ENCODE results near the gene KLHL18.

The KLHL18 gene

DNA sequence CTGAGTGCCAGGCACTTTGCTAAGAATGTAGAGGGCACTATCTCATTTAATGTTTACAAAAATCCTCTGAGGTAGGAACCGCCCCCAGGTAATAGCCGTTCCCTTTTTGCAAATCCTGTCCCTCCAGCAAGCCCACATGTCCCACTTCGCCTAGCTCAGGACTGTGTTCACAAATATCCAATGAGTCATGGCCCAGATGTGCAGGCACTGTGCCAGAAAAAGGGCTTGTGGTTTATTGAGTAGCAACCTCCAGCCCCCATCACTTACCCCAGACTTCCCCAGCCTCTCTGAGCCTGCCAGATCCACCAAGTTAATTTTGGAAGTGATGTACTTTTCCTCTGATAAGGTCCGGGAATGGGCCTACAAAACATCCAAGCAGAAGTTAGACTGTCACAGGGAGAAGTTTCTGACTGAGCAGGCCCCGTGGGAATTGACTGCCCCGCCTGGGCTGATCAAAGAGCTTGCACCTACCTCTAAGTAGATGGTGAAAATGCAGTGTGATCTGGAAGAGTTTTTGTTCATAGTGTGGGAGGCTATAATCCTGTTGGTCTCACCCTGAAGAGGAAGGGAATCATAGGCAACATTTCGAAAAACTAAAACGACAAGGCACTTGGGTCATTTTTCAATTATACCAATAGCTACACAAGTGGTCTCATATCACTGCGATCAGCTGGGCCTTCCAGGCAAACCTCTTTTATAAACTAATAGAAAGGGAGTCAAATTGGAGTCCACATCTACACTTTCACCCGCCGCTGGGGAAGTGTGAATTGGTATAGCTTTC, 15.8 kb upstream of the KLHL18 start:
- Histone ChIP-seq H3K4me3 (ENCODE audit: low read depth, low read length) (no peak overlapping the region), H3K27me3 (replicated peaks) (no peaks in the 10 kb centered on the region), H3K36me3 (replicated peaks) (no peaks in the 10 kb centered on the region), H3K27ac (no peak overlapping the region)
- in situ Hi-C loops (cut with HindIII; ENCODE audit: low pct_ligation_motif_present, low sequenced_read_pairs), result no loop called here
- TF ChIP-seq, protein P1, sequence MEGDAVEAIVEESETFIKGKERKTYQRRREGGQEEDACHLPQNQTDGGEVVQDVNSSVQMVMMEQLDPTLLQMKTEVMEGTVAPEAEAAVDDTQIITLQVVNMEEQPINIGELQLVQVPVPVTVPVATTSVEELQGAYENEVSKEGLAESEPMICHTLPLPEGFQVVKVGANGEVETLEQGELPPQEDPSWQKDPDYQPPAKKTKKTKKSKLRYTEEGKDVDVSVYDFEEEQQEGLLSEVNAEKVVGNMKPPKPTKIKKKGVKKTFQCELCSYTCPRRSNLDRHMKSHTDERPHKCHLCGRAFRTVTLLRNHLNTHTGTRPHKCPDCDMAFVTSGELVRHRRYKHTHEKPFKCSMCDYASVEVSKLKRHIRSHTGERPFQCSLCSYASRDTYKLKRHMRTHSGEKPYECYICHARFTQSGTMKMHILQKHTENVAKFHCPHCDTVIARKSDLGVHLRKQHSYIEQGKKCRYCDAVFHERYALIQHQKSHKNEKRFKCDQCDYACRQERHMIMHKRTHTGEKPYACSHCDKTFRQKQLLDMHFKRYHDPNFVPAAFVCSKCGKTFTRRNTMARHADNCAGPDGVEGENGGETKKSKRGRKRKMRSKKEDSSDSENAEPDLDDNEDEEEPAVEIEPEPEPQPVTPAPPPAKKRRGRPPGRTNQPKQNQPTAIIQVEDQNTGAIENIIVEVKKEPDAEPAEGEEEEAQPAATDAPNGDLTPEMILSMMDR (IDR thresholded peaks at IDR 0.05; ENCODE audit: low read depth, low read length, missing control alignments), result no peak
- peak; percentile 94 for DNase-seq

DNA sequence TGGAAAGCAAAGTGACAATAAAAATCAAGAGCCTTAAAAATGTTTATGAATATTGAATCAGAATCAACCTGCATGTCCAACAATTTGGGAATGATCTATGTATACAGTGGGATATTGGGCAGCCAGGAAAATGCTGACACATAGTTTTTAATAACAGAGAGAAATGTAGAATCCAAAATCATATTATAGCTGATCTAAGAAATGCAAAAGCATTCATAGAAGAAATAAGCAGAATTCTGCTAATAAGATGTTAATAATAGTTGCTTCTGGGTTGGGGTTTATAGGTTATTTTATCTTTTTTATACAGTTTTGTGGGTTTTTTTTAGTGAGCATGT, 15.3 kb upstream of the KLHL18 start:
- in situ Hi-C loops (cut with HindIII; ENCODE audit: low pct_ligation_motif_present, low sequenced_read_pairs), result no loop called here

DNA sequence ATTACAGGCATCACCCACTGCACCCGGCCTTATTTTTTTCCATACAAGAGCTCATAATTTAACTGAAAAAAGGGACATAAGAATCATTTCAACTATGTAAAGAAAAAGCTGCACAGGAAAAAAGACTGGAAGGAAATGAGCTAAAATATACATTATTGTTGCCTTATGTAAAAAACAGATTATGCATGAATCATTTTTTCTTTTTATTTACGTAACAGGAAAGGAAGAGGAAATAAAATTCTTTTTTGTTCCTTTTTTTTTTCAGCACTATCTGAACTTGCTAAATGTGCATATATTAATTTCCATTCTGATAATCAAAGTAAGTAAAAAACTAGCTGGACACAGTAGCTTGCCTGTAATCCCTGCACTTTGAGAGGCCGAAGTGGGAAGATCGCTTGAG, 12.2 kb upstream of the KLHL18 start:
- no peaks in the 10 kb centered on the region for H3K36me3 ChIP-seq (replicated peaks)
- in situ Hi-C loops (cut with HindIII; ENCODE audit: low pct_ligation_motif_present, low sequenced_read_pairs), result no loop called here

More for the DNA sequence above, 15.3 kb upstream of the KLHL18 start:
- Histone ChIP-seq H3K36me3 (replicated peaks) (no peaks in the 10 kb centered on the region), H3K27me3 (replicated peaks) (no peaks in the 10 kb centered on the region), H3K27ac (no peak overlapping the region), H3K4me3 (ENCODE audit: low read depth, low read length) (no peak overlapping the region)
- TF ChIP-seq, protein P1 (IDR thresholded peaks at IDR 0.05; ENCODE audit: low read depth, low read length, missing control alignments), result no peak
- DNase-seq, result no peak

DNA sequence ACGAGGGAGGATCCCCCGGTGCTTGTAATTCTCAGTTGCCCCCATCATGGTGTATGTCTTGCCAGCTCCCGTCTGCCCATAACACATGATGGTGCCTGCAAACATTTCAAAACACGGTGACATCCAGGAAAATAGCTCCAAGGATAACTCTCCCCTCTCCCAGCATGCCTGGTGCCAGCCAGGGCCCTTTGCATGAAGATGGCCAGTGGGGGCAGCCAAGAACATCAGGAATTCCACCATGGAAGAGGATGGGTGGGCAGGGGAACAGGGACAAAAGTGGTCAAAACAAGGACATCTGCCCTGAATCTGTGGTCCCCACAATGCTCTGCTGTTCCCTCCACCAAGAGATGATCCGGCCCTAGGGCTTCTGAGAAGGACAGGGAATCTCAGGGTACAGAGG, 9.2 kb upstream of the KLHL18 start:
- in situ Hi-C loops (cut with HindIII; ENCODE audit: low pct_ligation_motif_present, low sequenced_read_pairs), result no loop called here
- no peaks in the 10 kb centered on the region for H3K27me3 ChIP-seq (replicated peaks)
- DNase-seq, result no peak
- H3K27ac ChIP-seq, result no peak overlapping the region
- TF ChIP-seq, protein P1 (IDR thresholded peaks at IDR 0.05; ENCODE audit: low read depth, low read length, missing control alignments), result peak; percentile 36
- H3K36me3 ChIP-seq (replicated peaks), result no peaks in the 10 kb centered on the region
- no peak overlapping the region for H3K4me3 ChIP-seq (ENCODE audit: low read depth, low read length)

More for the DNA sequence above, 12.2 kb upstream of the KLHL18 start:
- no peaks in the 10 kb centered on the region for H3K27me3 ChIP-seq (replicated peaks)
- no peak overlapping the region for H3K4me3 ChIP-seq (ENCODE audit: low read depth, low read length)
- TF ChIP-seq, protein P1 (IDR thresholded peaks at IDR 0.05; ENCODE audit: low read depth, low read length, missing control alignments), result no peak
- DNase-seq, result no peak
- H3K27ac ChIP-seq, result no peak overlapping the region

DNA sequence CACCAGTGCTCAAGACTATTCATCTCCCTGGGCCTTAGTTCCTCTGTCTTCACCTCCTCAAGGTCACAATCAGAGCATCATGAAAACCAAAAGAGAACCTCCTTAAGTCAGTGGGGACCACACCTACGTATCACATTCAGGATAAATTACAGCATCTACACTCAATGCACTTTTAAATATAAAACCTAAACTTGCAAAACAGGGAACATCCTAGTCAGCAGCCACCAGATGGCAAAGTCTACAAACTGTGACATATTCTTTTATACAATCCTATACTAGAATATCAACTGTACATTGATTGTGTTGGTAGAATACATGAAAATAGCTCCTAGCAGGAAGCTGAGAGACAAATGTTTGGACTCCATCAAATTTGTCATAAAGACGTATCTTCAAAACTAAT, 8.1 kb upstream of the KLHL18 start:
- in situ Hi-C loops (cut with HindIII; ENCODE audit: low pct_ligation_motif_present, low sequenced_read_pairs), result no loop called here
- H3K36me3 ChIP-seq (replicated peaks), result no peaks in the 10 kb centered on the region
- TF ChIP-seq, protein P1 (IDR thresholded peaks at IDR 0.05; ENCODE audit: low read depth, low read length, missing control alignments), result no peak
- H3K4me3 ChIP-seq (ENCODE audit: low read depth, low read length), result no peak overlapping the region
- no peak for DNase-seq
- no peaks in the 10 kb centered on the region for H3K27me3 ChIP-seq (replicated peaks)
- no peak overlapping the region for H3K27ac ChIP-seq

DNA sequence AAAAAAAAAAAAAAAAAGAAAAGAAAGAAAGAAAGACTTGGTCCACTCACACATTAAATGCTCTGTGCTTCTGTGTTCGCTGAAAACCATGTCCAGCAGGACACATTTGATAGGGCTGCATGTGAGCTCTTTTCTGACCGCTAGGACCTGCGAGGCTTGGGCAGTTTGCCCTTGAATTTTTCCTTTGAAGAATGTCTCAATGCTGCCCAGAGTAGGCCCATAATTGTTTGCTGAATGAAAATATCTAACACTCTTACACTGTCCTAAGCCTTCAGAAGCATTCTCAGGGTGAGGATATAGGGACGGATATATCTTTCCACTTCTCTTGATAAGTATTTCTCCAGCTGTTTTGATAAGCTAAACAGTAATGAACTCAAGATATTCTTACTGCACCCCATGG, 6.2 kb upstream of the KLHL18 start:
- in situ Hi-C loops (cut with HindIII; ENCODE audit: low pct_ligation_motif_present, low sequenced_read_pairs), result no loop called here
- TF ChIP-seq, protein P1 (IDR thresholded peaks at IDR 0.05; ENCODE audit: low read depth, low read length, missing control alignments), result no peak
- Histone ChIP-seq H3K4me3 (ENCODE audit: low read depth, low read length) (no peak overlapping the region), H3K27ac (no peak overlapping the region), H3K36me3 (replicated peaks) (no peaks in the 10 kb centered on the region), H3K27me3 (replicated peaks) (no peaks in the 10 kb centered on the region)
- DNase-seq, result no peak

Measured in brain microvascular endothelial cell (primary cell).